Upper lobe of right lung (tissue), 1 donor: ENCODE data around the gene ITPR2. TPM values are rescaled to one million over a fixed set of nuclear protein-coding genes. Genes with fewer than 3 reads are reported as not detected.

Source experiments
- ATAC-seq: fragments of 200-7000 bp; cut with Tn5 transposase; one replicate; pipeline ENCODE4 v1.9.1; 2020; ENCODE audit warnings: mild to moderate bottlenecking, moderate library complexity
- DNase-seq: peaks from one replicate; pipeline ENCODE4 v3.0.0-alpha.2; 2020
- H3K27ac ChIP-seq: fragments of 200-600 bp; one replicate; pipeline ENCODE4 v1.8.0; 2022
- H3K27me3 ChIP-seq: fragments of 200-600 bp; one replicate; pipeline ENCODE4 v1.8.0; 2022; ENCODE audit warnings: mild to moderate bottlenecking
- H3K36me3 ChIP-seq: fragments of 200-600 bp; one replicate; pipeline ENCODE4 v1.8.0; 2022
- H3K4me1 ChIP-seq: fragments of 200-600 bp; one replicate; pipeline ENCODE4 v1.8.0; 2022
- H3K4me3 ChIP-seq: fragments of 200-600 bp; one replicate; pipeline ENCODE4 v1.8.0; 2022; ENCODE audit warnings: mild to moderate bottlenecking
- H3K9me3 ChIP-seq: fragments of 200-600 bp; one replicate; pipeline ENCODE4 v1.8.0; 2022
- intact Hi-C: fragments of 100-400 bp; cut with DNase I; formaldehyde crosslinking; loops from one replicate; pipeline ENCODE4 v1.11.0; 2022
- total RNA-seq: library from RNA; stranded (reverse); fragmentation: NEBNext Ultra II Directional; extraction: Animal tissue kit (Norgen Biotek cat#: 25700); gene quantifications from one replicate; pipeline ENCODE4 v1.2.1, GENCODE V29; 2021
- TF ChIP-seq, protein P1 (sequence below): fragments of 200-600 bp; IDR thresholded peaks from one replicate; pipeline ENCODE4 v1.8.0; 2022; ENCODE audit warnings: antibody characterized with exemption
- donor health status: DM: no; HTN: yes; CAD: no; lungs with severe emphysema.

ITPR2 gene
- total RNA-seq, 1 donor from 2014 or later, result 50.8 TPM

DNA sequence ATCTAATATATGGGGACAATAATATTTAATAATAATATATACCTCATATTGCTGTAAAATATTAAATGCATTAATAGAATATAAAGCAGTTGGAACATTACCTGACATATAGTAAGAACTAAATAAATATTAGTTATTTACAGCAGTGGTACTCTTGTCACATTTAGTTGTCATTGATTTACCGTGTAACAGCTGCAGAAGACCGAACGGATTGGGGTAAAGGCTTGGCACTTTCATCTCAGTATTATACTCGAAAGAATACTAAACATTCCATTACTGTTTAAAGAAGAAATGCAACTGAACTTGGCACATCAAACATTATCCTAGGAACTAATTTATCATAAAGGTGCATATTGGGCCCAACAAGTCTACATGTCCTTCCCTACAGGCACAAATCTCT, 61.1 kb downstream of the ITPR2 start:
- no peaks in the 10 kb centered on the region for H3K36me3 ChIP-seq
- H3K27ac ChIP-seq, result no peak overlapping the region
- ATAC-seq (no peak), DNase-seq (no peak)
- H3K4me3 ChIP-seq, result no peak overlapping the region
- peaks cover 19% of the 10 kb centered on the region for H3K4me1 ChIP-seq
- TF ChIP-seq, protein P1, sequence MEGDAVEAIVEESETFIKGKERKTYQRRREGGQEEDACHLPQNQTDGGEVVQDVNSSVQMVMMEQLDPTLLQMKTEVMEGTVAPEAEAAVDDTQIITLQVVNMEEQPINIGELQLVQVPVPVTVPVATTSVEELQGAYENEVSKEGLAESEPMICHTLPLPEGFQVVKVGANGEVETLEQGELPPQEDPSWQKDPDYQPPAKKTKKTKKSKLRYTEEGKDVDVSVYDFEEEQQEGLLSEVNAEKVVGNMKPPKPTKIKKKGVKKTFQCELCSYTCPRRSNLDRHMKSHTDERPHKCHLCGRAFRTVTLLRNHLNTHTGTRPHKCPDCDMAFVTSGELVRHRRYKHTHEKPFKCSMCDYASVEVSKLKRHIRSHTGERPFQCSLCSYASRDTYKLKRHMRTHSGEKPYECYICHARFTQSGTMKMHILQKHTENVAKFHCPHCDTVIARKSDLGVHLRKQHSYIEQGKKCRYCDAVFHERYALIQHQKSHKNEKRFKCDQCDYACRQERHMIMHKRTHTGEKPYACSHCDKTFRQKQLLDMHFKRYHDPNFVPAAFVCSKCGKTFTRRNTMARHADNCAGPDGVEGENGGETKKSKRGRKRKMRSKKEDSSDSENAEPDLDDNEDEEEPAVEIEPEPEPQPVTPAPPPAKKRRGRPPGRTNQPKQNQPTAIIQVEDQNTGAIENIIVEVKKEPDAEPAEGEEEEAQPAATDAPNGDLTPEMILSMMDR, result no peak
- H3K9me3 ChIP-seq, result no peaks in the 10 kb centered on the region
- H3K27me3 ChIP-seq, result no peaks in the 10 kb centered on the region
- intact Hi-C loops, result no loop called here

DNA sequence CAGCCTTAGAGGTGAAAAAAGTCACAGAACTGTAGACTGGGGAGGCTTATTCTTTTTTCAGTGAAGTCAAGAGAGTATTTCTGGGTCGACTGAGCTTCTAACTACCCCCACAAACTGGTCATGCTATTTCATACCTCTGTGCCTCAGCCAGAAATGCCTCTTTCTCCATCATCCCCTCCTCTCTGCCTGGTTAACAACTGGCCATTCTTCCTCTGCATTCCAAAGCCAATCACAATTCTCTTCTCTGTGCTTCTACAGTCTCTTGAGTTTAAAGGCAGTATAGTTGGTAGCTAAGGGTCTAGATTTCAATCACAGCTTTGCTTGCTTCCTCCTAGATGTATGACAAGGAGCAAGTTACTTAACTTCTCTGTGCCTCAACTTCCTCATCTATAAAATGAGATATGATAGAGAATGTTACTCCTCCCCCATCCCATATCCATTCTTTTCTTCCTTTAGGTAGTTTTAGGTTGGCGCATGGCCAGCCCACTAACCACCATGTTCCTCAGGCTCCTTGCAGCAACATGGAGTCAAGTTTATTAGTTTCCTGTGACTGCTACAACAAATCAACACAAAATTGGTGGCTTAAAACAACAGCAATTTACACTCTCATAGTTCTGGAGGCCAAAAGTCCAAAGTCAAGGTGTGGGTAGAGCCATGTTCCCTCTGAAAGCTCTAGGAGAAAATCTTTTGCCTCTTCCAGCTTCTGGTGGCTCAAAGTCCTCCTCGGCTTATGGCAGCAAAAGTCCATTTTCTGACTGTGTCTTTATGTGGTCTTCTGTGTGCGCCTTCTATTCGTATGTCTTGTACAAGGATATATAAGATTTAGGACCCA, 62.5 kb downstream of the ITPR2 start:
- no peak overlapping the region for H3K27ac ChIP-seq
- DNase-seq (no peak), ATAC-seq (peak; percentile 47)
- H3K27me3 ChIP-seq, result no peaks in the 10 kb centered on the region
- H3K9me3 ChIP-seq, result no peaks in the 10 kb centered on the region
- no peaks in the 10 kb centered on the region for H3K36me3 ChIP-seq
- intact Hi-C loops, result no loop called here
- TF ChIP-seq, protein P1, result no peak
- H3K4me1 ChIP-seq, result peaks cover 19% of the 10 kb centered on the region
- H3K4me3 ChIP-seq, result no peak overlapping the region

DNA sequence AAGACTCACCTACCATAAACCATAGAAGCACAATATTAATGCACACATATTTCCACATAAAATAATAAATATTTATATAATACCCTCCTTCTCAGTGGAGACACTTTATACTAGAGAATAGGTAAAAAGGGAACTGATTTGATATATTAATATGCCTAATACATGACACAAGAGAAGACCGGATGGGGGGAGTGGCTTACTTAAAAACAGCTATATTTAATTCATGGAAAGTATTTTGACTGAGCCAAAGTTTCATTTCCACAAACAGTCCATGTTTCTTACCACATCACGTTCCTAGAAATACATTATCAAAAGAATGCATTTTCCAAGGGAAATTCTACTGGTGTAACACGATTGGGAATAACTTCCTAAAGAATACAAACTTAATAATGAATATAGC, 63.4 kb downstream of the ITPR2 start:
- no peak overlapping the region for H3K27ac ChIP-seq
- no peaks in the 10 kb centered on the region for H3K36me3 ChIP-seq
- H3K27me3 ChIP-seq, result no peaks in the 10 kb centered on the region
- no peak for ATAC-seq
- H3K4me3 ChIP-seq, result no peak overlapping the region
- no peak for DNase-seq
- TF ChIP-seq, protein P1, result no peak
- intact Hi-C loops, result no loop called here
- H3K9me3 ChIP-seq, result no peaks in the 10 kb centered on the region
- peaks cover 19% of the 10 kb centered on the region for H3K4me1 ChIP-seq

DNA sequence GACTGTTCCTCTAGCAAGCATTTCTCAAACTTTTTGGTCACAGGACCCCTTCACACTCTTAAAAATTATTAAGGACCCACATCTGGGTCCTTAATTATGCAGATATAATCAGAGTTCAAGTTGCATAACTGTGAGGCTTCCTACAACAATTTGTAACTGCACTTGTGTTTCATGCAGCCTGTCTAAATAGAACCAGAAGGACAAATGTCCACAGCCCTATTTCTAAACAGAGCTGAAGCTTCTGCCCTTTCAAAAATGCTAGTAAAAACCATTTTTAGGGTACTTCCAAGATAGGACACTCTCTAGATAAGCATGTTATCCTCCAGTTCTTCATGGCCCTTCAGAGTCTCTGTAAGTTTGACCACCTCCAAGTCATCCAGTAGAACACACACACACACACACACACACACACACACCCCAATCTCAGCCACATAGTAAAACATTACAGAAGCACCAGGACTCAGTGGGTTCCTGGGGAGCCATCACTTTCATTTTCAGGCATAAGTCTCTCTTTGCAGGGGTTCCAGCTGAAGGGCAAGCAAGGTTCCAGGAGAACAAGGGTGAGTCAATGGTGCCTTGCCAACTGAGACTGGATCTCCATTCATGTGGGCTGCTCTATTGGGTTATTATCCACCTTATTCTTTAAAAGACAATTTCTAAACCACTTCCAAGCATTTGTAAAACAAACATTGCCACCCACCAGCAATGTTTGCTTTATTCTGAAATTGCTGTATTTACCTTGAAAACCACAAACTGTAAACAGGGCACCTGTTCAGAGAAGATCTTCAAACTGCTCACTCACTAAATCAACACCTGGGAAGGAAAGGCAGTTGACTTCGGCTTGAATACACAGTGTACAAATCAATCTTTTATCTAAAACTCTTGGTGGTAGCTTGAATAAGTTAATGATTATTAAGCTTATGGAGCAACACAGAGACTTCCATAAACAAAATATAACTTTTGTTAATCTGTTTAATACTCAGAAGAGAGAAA, 64.1 kb downstream of the ITPR2 start:
- ATAC-seq, result peak; percentile 85

DNA sequence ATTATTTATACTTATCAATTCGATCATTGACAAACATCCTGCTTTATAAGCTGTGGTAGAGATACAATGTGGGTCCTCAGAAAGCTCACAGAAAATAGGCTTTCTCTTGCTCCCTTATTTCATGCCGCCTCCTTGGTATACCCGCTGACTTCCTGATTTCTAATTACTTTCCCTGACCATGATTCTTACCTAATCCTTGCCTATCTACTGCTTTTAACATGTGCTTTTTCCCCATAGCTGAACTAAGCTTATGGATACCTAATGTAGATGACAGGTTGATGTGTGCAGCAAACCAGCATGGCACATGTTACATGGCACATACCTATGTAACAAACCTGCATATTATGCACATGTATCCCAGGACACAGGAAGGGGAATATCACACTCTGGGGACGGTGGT, 65.1 kb downstream of the ITPR2 start:
- DNase-seq (no peak), ATAC-seq (peak; percentile 59)
- intact Hi-C loops, result no loop called here
- Histone ChIP-seq H3K27ac (no peak overlapping the region), H3K27me3 (no peaks in the 10 kb centered on the region), H3K36me3 (no peaks in the 10 kb centered on the region), H3K4me3 (no peak overlapping the region), H3K9me3 (no peaks in the 10 kb centered on the region), H3K4me1 (peaks cover 9% of the 10 kb centered on the region)
- TF ChIP-seq, protein P1, result no peak

More for the DNA sequence above, 64.1 kb downstream of the ITPR2 start:
- Histone ChIP-seq H3K9me3 (no peaks in the 10 kb centered on the region), H3K27me3 (no peaks in the 10 kb centered on the region), H3K4me1 (peaks cover 19% of the 10 kb centered on the region), H3K36me3 (no peaks in the 10 kb centered on the region), H3K4me3 (no peak overlapping the region), H3K27ac (no peak overlapping the region)
- TF ChIP-seq, protein P1, result no peak
- no peak for DNase-seq
- intact Hi-C loops, result no loop called here
